ENCODE data around the gene HECTD4. TPM values are rescaled to one million over a fixed set of nuclear protein-coding genes. Genes with fewer than 3 reads are reported as not detected.

Gene HECTD4
- total RNA-seq, 1 donor from 2014 or later: 98.8 TPM

Other genes with a start within 250 kb of the HECTD4 start
- gene RPL6, start 27.2 kb upstream of the HECTD4 start, total RNA-seq: 2,197 and 2,546 TPM in 2 replicates
- 69.2 and 83.1 TPM in 2 replicates for gene PTPN11, start 36.5 kb upstream of the HECTD4 start, total RNA-seq

Measured in activated B cell treated with CpG ODN at 0.5 μM for 24 hours (primary cell).